NCI-H2081 (cell line): ENCODE data around the gene POLN.

Experiments used
- DNase-seq, 2 experiments: peaks; one replicate each; lab custom pipeline; 2025; lab: John Stamatoyannopoulos, UW

The POLN gene

DNA sequence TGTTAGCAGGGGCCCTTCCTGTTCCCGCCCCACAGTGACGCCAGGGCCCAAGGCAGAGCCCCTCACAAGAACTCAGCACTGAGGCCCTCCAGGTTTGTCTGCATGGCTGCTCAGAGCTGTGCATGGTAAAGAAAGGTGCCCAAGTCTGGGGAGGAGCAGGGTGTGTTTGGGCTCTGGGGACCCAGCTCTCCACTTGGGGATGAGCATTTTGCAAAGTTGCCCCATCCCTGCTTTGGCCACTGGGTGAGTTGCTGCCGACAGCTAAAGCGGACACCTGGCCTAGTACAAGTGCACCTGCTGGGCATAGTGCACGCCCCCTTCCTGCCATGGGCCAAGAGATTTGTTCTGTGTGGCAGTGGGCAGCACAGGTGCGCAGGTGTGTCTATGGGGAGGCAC lies 22.0 kb upstream of the POLN start:
- DNase-seq: peak; percentile 71 to 92

DNA sequence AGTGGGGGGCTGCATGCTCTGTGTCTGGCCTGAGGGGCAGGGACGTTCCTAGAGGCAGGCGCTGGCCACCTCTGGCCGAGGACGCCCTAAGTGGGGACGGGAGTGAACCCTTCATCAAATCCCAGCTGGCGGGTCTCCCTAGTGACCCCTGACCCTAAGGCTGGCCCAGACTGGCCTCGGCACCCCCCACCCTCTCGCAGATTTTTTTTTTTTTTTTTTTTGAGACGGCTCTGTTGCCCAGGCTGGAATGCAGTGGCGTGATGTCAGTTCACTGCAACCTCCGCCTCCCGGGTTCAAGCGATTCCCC lies 21.0 kb upstream of the POLN start:
- no peak for DNase-seq

DNA sequence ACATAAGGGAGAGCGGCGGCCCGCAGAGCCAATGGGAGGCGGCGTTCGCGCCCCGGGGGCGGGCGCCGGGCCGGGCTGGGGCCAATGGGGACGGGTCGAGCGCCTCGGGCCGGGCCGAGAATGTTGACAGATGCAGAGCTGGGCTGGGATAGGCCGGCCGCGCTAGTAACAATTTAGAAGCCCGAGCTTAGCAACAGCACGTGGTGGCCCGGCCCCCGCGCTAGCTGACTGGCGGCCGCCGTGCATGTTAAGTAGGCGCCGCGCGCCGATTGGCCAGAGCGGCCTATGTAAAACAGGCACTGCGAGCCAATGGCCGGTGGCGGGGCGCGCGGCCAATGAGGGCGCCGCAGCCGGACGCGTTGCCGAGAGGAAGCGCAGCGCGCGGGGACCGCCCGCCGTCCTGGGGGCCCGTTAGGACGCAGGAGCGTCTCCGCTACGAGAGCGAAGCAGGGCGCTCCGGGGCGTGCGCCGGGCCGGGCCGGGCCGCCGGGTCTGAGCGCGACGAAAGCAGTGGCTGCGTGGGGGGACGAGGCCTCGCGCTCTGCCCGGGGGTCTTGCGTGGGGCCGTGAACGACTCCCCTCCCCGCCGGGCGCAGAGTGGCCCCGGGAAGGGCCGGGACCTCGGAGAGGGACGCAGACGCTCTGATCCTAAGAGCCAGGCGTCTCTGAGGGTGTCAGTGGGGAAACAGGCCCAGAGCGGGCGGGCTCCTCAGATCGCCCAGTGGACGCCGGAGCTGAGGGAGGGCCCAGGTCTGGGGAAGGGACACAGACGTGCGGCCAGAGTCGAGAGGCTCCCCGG lies 20.4 kb upstream of the POLN start:
- DNase-seq: peak; percentile 100

DNA sequence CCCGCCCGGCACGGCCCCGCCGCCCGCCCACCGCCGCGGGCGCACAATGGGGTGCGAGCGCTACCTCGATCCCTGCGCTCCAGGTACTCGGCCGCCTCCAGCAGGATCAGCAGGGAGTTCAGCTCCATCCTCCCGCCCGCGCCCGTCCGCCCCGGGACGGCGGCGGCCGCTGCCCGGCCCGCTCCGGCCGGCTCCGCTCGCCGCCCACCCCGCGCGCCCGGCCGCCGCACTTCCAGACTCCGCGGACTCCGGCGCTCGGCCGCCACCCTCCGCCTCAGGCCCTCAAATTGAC lies 19.9 kb upstream of the POLN start, which contains the start of gene MXD4:
MXD4 (minus strand) TSS at position 257 of the 292 bp plus-strand sequence; CDS start at position 128, 129 bp downstream.
- DNase-seq: no peak

DNA sequence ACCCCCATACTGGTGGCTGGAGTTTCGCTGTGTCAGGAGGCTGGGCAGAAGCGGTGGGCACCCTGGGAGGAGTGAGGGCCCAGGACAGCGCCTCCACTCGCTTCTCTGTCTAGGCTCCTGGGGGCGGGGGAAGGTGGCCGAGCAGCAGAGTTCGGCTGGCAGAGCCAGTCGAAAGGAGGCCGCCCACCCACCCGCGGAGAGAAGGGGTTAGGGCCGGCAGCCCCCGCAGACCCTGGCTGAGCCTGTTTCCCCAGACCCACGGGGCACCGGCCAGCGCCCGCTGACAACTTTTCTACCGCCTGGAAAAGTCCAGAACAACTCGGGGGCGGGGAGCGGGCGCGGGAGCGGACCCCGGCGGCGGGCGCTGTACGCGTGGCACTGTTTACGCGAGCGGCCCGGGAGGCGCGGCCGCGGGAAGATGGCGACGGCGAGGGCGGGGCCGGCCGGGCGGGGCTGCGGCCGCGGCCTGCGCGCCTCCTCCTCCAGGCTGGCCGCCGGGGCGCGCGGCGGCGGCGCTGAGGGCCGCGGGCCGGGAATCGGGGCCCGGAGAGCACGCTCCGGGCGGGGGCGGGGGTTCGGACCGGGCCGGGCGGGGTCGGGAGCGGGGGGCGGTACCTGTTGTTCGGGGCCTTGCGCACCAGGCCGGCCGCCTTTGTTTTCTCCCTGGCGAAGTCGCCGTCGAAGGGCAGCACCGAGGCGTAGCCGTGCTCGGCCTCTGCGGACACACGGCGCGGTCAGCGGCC lies 19.4 kb upstream of the POLN start:
- DNase-seq: peak; percentile 38 to 49

DNA sequence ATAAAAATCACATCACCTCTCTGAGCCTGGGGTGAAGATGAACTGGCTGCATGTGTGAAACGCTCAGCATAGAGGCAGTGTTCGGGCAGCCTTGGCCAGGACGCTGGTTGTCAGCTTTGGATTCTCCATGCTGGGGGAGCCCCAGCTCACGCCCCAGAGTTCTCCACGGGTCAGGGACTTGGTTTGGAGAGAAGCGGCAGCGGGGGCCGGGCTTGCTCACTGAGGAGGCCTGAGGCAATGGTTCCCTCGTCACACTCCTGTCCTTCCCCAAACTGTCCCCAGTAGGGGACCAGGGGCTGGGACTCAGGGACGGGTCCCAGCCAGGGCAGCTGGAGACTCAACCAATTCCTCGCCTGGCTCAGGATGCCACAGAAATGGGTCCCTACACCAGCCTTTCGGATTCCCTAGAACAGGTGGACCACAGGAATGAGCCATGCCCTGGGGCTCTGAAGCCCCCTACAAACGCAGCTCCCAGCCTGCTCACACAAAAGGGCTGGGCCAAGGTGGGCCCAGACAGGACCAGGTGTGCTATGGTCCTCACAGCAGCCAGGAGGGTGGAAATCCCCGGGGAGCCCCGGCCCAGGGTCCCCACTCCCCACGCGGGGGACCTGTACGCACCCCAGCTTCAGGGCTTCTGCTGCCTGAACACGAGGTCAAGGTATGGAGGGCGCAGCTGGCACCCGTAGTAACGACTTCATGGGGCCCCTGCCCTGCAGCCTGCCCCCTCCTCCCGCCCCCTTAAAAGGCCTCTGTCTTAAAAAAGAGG lies 18.6 kb upstream of the POLN start:
- DNase-seq: no peak

DNA sequence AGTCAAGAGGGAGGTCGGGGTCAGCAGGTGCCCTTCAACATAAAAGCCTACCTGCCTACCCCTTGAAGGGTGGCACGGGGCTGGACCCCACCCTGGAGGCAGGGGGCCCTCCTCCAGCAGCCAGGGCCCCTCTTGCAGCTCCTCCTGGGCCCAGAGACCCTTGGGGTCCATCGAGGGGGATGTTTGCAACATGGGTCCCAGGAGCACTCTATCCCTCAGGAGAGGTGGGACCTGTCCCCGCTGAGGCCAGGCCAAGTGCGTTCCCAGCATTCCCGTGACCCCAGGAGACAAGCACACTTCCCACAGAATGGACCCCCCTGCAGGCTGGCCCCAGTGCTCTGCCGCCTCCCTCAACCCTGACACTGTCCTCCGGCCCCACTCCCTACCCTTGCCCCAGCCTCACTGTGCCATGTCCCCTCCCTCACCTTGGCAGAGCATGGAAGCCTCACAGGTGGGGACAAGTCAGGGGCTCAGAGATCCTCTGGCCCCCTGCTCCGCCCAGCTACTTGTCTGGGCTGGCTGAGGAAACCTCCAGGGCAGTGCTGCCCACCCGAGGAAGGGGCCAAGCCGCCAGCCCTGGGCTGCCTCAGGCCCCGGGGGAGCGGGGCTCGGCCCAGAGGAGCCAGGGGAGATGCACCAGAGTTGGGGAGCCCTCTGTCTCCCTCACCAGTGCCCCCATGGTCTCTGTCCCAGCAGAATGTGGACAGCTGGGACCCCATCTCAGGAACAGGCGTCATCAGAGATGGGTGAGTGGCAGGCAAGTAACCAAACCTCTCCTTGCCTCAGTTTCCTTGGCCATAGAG lies 17.8 kb upstream of the POLN start:
- no peak for DNase-seq

DNA sequence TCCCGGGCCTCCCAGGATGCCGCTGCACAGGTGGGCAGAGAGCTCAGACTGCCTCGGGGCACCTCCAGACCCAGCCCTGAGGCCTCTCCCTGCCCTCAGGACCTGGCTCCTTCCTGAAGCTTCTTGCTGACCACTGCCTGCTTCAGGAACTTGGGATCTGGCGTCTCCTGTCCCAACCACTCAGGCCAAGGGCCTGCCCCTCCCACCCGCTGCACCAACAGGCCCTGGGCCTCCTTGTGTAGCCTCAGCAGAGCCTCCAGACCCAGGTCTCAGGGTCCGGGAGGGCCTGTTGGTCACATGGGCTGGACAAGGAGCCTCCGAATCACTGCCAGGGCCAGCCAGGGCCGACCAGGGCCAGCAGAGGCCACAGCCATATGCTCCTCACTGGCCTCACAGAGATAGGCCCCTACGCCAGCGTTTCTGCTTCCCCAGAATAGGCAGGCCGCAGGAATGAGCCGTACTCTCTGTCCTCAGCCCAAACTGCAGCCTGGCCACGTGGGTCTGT lies 17.2 kb upstream of the POLN start:
- no peak for DNase-seq

DNA sequence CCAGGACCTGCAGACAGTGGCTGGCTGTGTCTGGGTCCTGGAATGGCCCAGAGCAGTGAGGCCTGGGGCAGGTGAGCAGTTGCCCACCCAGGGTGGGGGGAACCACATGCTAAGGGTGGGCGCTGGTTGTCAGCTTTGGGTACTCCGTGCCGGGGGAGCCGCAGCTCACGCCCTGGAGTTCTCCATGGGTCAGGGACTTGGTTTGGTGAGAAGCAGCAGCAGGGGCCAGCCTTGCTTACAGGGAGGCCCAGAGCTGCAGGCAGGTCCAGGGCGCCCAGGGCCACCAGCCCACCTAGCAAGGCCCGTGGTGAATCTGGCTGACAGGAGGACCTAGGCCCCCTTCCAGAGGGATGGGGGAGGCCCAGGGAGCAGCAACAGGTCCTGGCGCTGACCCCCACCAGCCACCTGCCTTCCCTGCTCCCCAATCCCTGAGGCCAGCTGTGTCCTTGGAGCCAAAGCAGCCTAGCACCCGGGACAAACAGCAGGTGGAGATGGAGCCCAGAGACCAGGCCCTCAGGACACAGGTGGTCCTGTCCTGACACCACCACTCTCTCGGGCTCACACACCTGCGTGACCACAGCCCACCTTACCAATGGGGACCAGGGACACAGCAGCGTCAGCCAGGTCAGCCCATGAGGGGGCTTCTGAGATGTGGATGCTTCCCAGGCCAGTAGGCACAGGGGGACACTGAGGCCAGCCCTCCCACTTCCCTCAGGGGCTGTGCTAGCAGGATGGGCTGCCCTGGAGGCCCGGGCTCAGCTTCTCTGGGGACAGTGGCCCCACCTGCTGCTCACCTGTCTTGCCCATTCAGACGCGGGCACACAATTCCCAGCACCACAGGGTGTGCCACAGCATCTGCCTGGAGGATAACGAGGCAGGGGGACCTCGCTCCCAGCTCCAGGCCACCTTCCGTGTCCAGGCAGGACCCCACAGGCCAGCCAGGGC lies 16.4 kb upstream of the POLN start:
- no peak for DNase-seq

DNA sequence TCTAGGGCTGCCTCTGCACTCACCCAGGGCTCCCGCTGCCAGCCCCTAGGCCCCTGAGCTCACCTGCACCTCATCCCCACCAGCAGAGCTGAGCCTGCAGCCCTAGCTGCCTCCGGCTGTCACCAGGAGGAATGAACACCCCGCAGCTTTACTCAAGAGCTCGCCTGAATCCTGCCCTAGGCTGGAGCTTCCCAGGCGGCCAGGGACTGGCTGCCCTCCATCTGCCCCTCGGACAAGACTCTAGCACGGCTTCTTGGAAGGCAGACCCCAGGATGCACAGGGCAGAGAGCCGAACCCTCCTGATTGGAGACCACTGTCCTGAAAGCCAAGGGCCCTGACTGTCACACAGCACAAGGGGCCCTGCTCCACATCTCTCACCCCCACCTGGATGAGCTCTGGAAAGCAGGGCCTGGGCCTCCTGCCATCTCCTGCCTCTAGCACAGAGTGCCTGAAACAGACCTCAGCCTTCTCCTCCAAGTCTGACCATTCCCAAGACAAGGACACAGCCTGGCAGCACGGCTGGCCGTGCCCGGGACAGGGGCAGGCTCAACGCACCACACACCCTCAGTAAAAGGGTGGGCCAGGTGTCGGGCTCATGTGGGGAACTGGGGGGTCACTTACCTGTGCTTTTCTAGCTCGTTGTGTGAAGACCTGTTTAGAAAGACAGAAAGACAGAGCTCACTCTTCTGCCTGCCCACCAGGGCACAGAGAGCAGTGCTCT lies 15.6 kb upstream of the POLN start:
- DNase-seq: no peak

DNA sequence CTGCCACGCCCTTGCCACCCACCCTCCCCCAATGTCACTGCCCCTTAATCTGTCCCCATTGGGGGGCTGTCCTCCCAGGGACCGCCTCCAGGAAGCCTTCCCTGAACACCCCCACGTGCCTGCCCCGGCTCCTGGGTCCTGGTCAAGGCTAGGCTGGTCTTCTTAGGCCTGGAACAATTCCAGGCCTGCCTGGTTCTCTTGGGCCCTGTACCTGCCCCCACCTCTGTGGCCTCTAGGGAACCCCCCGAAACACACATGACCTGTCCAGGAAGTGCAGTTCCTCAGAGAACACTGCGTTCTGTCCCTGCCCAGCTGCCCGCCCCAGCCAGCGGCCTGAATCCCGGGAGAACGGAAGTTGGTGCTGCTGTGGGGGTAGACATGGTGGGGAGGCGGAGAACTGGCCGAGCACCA lies 14.9 kb upstream of the POLN start:
- no peak for DNase-seq

DNA sequence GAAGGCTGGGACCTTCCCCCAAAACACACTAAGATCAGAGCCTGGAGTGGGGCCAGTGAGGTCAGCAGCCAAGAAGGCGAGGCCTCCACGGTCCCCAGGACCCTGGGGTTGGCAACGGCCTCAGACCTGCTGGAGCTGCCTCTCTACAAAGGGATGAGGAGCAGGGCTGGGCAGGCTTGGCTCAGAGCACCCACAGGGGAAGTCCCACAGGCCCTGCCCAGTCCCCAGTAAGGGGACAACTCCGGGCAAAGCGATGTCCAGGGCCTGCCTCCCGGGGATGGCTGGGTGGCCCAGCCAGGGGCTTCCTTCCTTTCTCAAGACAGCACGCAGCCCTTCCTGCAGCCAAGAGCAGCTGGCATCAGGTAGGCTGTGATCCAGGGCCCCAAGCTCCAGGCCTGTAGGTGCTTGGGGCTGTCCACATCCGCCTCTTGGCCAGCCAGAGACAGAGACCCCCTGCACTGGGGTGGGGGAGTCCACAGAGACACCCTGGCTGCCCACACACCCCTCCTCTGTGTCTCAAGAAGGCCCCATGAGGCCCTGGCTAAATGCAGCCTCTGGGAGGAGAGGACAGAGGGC lies 14.3 kb upstream of the POLN start:
- no peak for DNase-seq

DNA sequence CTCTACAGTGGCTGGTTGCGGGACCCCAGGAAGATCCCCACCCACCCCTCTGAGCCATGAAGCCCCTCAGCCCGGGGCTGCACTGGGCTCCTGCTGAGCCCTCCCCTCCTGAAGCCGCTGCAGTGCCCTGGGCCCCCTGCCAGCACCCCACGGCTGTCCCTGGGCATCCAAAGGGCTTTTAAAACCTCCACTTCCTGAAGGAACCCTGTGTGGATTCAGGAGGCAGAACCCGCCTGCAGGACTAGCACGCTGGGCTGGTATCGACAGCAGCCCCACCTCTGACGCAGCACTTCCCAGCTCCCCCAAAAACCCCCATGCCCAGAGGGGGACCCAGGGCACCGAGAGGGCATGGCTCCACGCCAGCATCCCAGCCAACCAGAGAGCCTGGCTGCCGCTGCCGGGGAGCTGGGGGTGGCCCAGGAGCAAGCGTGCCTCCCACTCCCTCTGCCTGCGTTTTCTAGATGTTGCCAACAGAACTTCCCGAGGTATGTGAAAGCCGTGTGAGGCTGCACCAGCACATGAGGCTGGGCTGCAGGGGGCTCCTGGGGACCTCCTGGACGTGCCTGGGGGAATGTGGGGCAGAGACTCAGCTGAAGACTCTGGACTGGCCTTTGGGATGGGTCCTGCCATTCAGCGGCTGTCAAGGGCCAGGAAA lies 13.7 kb upstream of the POLN start:
- DNase-seq: peak; percentile 30 to 53

DNA sequence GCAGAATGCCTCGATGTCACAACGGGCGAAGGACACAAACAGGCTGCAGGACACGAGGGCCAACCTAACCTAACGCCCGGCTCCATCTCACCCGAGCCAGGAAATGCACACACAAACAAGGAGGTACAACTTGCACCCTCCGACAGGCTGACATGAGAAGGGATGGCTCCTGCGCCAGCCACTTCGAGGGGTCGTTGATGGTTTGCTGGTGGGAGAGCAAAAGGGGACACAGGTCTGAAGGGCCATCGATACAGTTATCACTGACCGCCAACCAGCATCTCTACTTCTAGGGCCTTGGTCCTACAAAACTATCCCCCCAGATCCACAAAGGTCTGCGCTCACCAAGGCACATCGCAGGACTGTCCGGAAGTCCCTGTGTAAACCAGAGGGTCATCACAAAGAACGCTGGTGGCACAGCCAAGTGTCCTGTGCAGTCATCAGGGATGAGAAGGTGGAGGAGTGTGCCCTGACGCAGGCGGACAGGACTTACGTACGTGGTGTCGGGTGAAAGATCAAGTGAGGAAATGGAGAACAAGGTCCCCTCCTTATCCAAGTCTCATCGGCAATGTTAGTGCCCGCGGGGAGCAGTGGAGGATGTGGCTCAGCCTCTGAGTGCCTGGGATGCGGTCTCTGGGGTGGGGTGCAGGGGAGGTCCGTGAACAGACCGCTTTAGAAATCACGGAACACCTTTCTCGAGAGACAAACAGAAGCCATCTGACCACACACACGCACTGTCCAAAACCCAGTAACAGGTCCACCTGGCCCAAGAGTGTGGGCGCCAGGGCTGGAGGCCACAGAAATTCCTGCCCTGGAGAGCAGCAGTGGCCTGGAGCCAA lies 13.0 kb upstream of the POLN start:
- DNase-seq: no peak

DNA sequence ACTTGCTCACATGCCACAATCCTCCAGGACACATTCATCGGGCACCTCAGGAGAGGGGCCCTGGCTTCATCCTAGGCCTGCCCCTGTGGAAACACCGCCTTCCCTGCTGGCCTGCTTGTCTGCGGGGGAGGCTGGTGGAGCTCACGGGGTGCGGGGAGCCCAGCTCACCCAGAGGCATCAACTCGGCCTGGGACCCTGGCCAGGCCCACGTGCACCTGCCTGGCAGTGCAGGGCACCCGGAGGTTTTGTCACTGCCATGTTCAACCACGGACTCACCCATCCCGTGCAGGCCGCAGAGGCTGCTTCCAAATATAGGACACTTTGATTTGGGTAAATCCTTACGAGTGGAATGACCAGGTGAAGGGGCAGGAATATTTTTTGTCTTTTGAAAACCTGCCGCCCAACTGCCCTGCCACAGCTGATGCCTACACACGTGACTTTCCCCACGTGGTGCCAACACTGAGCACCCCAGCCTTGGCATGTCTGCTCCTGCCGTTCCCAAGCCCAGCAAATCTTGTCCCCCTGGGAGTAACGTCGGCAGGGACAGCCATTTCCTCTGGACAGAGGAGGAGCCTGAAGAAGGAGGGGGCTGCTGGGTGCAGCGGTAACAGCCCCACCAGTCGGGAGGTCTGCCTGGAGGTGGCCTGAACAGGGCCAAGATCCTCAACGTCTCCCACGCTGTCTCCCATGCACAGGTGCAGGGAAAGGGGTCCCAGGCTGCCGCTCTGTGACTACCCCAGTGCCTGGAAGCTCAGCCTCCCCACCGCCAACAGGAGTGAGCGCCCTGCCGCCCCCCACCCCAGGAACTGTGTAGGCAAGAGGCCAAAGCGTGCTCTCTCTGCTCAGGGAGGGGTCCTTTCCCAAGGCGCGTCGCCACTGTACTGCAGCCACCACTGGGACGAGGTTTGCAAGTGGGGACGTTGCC lies 11.5 kb upstream of the POLN start:
- DNase-seq: no peak

DNA sequence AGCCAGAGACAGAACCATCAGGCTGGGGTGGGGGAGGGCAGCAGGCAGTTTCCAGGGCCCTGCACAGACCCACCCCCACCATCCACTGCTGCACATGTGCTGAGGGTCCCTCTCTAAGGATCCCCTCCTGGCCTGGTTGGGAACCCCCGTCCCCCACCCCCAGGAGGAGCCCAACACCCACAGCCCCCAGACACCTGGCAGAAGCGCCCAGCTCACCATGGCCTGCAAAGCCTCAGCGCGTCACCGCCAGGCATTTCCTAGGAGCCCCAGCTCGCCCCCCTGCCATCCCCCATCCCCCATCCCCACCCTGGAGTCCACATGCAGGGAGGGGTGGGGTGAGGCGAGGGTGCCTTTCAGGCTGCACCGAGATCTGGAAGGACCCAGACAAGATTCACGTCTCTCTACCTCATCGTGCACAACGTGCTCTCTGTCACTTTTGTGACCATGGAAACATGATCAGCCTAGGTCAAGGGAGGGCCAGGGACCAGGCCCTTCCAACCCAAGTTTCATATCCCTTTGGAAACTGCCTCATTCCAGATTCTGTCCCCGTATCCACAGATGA lies 10.7 kb upstream of the POLN start:
- no peak for DNase-seq
